Epithelial cell of proximal tubule (primary cell): ENCODE results near the gene PTGES3. TPM values are rescaled to one million over a fixed set of nuclear protein-coding genes. Genes with fewer than 3 reads are reported as not detected.

Experiments
- DNase-seq: peaks from one replicate; pipeline ENCODE4 v3.0.0-alpha.2; 2011; ENCODE audit warnings: low read depth
- H3K4me3 ChIP-seq: 2 replicates; pipeline ENCODE4 v1.5.1; 2011; ENCODE audit warnings: low read depth, mild to moderate bottlenecking, low read length
- CTCF ChIP-seq: conservative IDR thresholded peaks from 2 replicates; pipeline ENCODE4 v1.5.1; 2012; ENCODE audit warnings: low read depth, mild to moderate bottlenecking, low read length
- total RNA-seq: library from RNA; depleted of rRNA; stranded (reverse); fragments of >200 nt; gene quantifications from 2 replicates; pipeline ENCODE4 v1.2.3, GENCODE V29; 2015

The PTGES3 gene
- total RNA-seq, 1 donor from 2014 or later: 110 TPM

- TF ChIP-seq CTCF: no peak
- H3K4me3 ChIP-seq: no peak overlapping the region
- DNase-seq: no peak
Measured at GRCh38 chr12:56616925-56617324, 71.2 kb downstream of the PTGES3 start.

GRCh38 chr12:56616244-56616643 lies 71.8 kb downstream of the PTGES3 start:
- DNase-seq: no peak
- TF ChIP-seq CTCF: no peak
- no peak overlapping the region for H3K4me3 ChIP-seq

GRCh38 chr12:56614627-56615026 lies 73.5 kb downstream of the PTGES3 start:
- no peak for TF ChIP-seq CTCF
- H3K4me3 ChIP-seq: no peak overlapping the region
- no peak for DNase-seq

Other genes with a start within 250 kb of the PTGES3 start
- gene TIMELESS, start 238.9 kb downstream of the PTGES3 start, total RNA-seq: 30.2 and 35.0 TPM in 2 replicates
- gene MIP, start 233.6 kb downstream of the PTGES3 start, total RNA-seq: not detected in 2 replicates
- 1.6 and 2.1 TPM in 2 replicates for gene SPRYD4, start 219.7 kb downstream of the PTGES3 start, total RNA-seq
- 0.29 and 2.9 TPM in 2 replicates for gene GLS2, start 200.1 kb downstream of the PTGES3 start, total RNA-seq
- gene RBMS2, start 166.5 kb downstream of the PTGES3 start, total RNA-seq: 23.9 and 31.0 TPM in 2 replicates
- 41.5 and 43.1 TPM in 2 replicates for gene BAZ2A, start 58.0 kb downstream of the PTGES3 start, total RNA-seq
- 569 and 705 TPM in 2 replicates for gene ATP5F1B, start 42.3 kb downstream of the PTGES3 start, total RNA-seq
- gene NACA, start 37.0 kb upstream of the PTGES3 start, total RNA-seq: 1,115 and 1,158 TPM in 2 replicates
- gene PRIM1, start 64.0 kb upstream of the PTGES3 start, total RNA-seq: 19.1 and 32.2 TPM in 2 replicates
- gene HSD17B6, start 75.0 kb upstream of the PTGES3 start, total RNA-seq: 0.36 and 0.81 TPM in 2 replicates
- not detected in 2 replicates for gene SDR9C7, start 246.1 kb upstream of the PTGES3 start, total RNA-seq